ENCODE measurements around the gene TMEM63A. TPM values are rescaled to one million over a fixed set of nuclear protein-coding genes. Genes with fewer than 3 reads are reported as not detected.
A peak's percentile ranks its signal among the peaks of the same experiment; 100 is the strongest.

The TMEM63A gene
- total and polyA plus RNA-seq, 2 of the 13 experiments (the other 11 are each of a cell fraction or from before 2014, with no cell fraction given): 23.9 to 53.3 TPM

DNA sequence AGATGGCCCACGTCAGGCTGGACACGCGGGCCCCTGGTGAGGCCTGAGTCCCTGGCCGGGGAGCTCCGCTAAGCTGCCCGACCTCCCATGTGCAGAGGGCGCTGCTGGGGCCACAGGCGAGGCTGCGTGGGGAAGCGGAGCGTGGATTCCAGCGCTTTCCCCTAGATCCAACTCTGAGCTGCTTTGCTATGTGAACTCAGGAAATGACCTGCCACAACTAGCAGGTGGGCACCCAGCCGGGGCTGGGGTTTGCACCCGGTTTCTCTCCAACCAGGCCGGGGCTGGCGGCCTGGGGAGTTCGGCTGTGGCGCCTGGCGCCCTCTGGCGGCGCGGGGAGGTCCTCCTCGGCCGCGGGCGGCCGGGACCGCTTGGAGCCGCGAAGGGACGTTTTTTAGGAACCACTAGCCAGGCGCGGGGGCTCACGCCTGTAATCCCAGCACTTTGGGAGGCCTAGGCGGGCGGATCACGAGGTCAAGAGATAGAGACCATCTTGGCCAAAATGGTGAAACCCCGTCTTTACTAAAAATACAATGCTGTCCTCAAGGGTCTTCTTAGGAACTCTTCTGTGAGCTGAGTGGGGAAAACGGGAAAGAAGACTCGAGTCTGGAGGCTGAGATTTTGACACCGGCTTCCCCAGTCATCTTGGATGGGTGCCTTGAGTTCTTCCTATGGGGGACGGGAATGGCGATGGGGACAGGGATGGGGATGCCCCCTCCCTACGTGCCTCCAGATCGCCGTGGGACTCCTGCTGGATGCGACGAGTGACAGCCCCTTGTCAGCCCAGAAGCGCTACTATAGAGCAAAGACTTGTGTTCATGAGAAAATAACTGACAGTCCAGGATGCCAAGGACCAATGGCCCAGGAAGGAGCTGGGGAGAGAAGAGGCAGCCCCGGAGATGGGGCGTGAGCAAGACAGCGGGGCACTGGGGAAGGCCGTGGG is 29.3 kb upstream of the TMEM63A start (continued):
- no peak for TF ChIP-seq CERS6 (CRISPR knock-in tag; IDR thresholded peaks at IDR 0.05)
- TF ChIP-seq KMT2A (CRISPR knock-in tag; IDR thresholded peaks at IDR 0.05): 0 out of 2 replicates have a peak, but pooled peaks have one; percentile 25
- TF ChIP-seq ZFP91 (CRISPR knock-in tag; IDR thresholded peaks at IDR 0.05; ENCODE audit: borderline replicate concordance): peak; percentile 73; the same call in 1 of the 2 replicates
- no peak for TF ChIP-seq MBD4 (IDR thresholded peaks at IDR 0.05; ENCODE audit: borderline replicate concordance, low read length)
- 0 out of 2 replicates have a peak, but pooled peaks have one; percentile 31 for TF ChIP-seq ZNF768 (CRISPR knock-in tag; IDR thresholded peaks at IDR 0.05)
- no peak for TF ChIP-seq MTF1 (CRISPR knock-in tag; IDR thresholded peaks at IDR 0.05)
- TF ChIP-seq, protein P1, sequence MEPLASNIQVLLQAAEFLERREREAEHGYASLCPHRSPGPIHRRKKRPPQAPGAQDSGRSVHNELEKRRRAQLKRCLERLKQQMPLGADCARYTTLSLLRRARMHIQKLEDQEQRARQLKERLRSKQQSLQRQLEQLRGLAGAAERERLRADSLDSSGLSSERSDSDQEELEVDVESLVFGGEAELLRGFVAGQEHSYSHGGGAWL (CRISPR knock-in tag; IDR thresholded peaks at IDR 0.05): 0 out of 2 replicates have a peak, but pooled peaks have one; percentile 74
- TF ChIP-seq ZNF703 (CRISPR knock-in tag; IDR thresholded peaks at IDR 0.05; ENCODE audit: borderline replicate concordance): no peak
- no peak for TF ChIP-seq ZNF292 (CRISPR knock-in tag; IDR thresholded peaks at IDR 0.05; ENCODE audit: borderline replicate concordance, low read depth)
- no peak for TF ChIP-seq ZNF724P (CRISPR knock-in tag; IDR thresholded peaks at IDR 0.05; ENCODE audit: borderline replicate concordance)
- no peak for TF ChIP-seq ZNF350 (CRISPR knock-in tag; IDR thresholded peaks at IDR 0.05; ENCODE audit: borderline replicate concordance, low read depth)
- no peak for TF ChIP-seq CBX1 (IDR thresholded peaks at IDR 0.05; ENCODE audit: low read depth)
- TF ChIP-seq ZNF781 (CRISPR knock-in tag; IDR thresholded peaks at IDR 0.05; ENCODE audit: borderline replicate concordance, not compliant biosample characterization): no peak
- TF ChIP-seq MYPOP (CRISPR knock-in tag; IDR thresholded peaks at IDR 0.05): peak; percentile 61; the same call in 1 of the 2 replicates
- TF ChIP-seq, protein P2, sequence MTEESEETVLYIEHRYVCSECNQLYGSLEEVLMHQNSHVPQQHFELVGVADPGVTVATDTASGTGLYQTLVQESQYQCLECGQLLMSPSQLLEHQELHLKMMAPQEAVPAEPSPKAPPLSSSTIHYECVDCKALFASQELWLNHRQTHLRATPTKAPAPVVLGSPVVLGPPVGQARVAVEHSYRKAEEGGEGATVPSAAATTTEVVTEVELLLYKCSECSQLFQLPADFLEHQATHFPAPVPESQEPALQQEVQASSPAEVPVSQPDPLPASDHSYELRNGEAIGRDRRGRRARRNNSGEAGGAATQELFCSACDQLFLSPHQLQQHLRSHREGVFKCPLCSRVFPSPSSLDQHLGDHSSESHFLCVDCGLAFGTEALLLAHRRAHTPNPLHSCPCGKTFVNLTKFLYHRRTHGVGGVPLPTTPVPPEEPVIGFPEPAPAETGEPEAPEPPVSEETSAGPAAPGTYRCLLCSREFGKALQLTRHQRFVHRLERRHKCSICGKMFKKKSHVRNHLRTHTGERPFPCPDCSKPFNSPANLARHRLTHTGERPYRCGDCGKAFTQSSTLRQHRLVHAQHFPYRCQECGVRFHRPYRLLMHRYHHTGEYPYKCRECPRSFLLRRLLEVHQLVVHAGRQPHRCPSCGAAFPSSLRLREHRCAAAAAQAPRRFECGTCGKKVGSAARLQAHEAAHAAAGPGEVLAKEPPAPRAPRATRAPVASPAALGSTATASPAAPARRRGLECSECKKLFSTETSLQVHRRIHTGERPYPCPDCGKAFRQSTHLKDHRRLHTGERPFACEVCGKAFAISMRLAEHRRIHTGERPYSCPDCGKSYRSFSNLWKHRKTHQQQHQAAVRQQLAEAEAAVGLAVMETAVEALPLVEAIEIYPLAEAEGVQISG (CRISPR knock-in tag; IDR thresholded peaks at IDR 0.05): peak; percentile 87
- no peak for TF ChIP-seq TBP (CRISPR knock-in tag; IDR thresholded peaks at IDR 0.05)
- peak; percentile 67; the same call in 1 of the 2 replicates for TF ChIP-seq HNF1B (CRISPR knock-in tag; IDR thresholded peaks at IDR 0.05)
- TF ChIP-seq, protein P3, sequence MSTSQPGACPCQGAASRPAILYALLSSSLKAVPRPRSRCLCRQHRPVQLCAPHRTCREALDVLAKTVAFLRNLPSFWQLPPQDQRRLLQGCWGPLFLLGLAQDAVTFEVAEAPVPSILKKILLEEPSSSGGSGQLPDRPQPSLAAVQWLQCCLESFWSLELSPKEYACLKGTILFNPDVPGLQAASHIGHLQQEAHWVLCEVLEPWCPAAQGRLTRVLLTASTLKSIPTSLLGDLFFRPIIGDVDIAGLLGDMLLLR (CRISPR knock-in tag; IDR thresholded peaks at IDR 0.05): no peak

Measured in HepG2 (cell line).